HepG2 (cell line): Measurements from ENCODE around the gene VSTM4. TPM values are rescaled to one million over a fixed set of nuclear protein-coding genes. Genes with fewer than 3 reads are reported as not detected.

Source experiments
- ATAC-seq: fragments of 200-7000 bp; cut with Tn5 transposase; 3 replicates; pipeline ENCODE4 v1.9.1; 2020; ENCODE audit warnings: mild to moderate bottlenecking, moderate library complexity
- BruUV-seq: library from RNA; stranded (reverse); fragments of 400-500 nt; replicated peaks from 2 replicates; lab custom pipeline; 2021; lab: Mats Ljungman, UMichigan
- CTCF ChIA-PET: fragments of 300-600 bp; formaldehyde crosslinking; extraction: SDS; loops from one replicate; lab custom pipeline; 2021; ENCODE audit warnings: low total read pairs, inconsistent platforms, low intra/inter-chr PET ratio; lab: Yijun Ruan, JAX
- POLR2A ChIA-PET: fragments of 350-600 bp; sonication (Branson Sonifier 250); formaldehyde crosslinking; loops from one replicate; lab custom pipeline; 2020; ENCODE audit warnings: antibody characterized with exemption, inconsistent platforms; lab: Yijun Ruan, JAX
- DNase-seq: peaks from one replicate; pipeline ENCODE4 v3.0.0-alpha.2; 2015; ENCODE audit warnings: low spot score
- FAIRE-seq: peaks from 3 replicates; lab custom pipeline; 2011; peaks lifted over from hg19 to GRCh38; lab: Jason Lieb, UNC
- H2AFZ ChIP-seq: one replicate; pipeline ENCODE4 v1.6.1; 2011; ENCODE audit warnings: low read length, inconsistent platforms
- H3K27ac ChIP-seq: fragments of 300-600 bp; 3 replicates; pipeline ENCODE4 v1.8.0; 2011; ENCODE audit warnings: mixed run types, mild to moderate bottlenecking, mixed read lengths, low read length, inconsistent platforms; ENCODE audit not compliant: insufficient read depth; ENCODE audit errors: extremely low read length
- H3K27me3 ChIP-seq, 2 experiments: fragments of 200-600 bp in 1 of 2; 2 replicates in 1 of 2; 3 replicates in 1 of 2; pipeline versions ENCODE4 v1.6.0 to v1.8.0; 2011; ENCODE audit warnings: low read length in 2 of 2, mild to moderate bottlenecking in 2 of 2, moderate library complexity in 2 of 2, inconsistent platforms in 1 of 2; ENCODE audit not compliant: insufficient read depth in 2 of 2, control insufficient read depth in 1 of 2
- H3K36me3 ChIP-seq, 2 experiments: fragments of 200-600 bp in 1 of 2; replicated peaks in 1 of 2; 2 replicates in 1 of 2; 3 replicates in 1 of 2; pipeline versions ENCODE4 v1.5.1 to v1.8.0; 2011; ENCODE audit warnings: low read length in 2 of 2, inconsistent platforms in 1 of 2; ENCODE audit not compliant: insufficient read depth in 2 of 2, control insufficient read depth in 1 of 2
- H3K4me1 ChIP-seq: 2 replicates; pipeline ENCODE4 v1.5.1; 2012; ENCODE audit warnings: low read length, inconsistent platforms; ENCODE audit not compliant: insufficient read depth
- H3K4me2 ChIP-seq: 2 replicates; pipeline ENCODE4 v1.6.0; 2011; ENCODE audit warnings: low read depth, low read length, inconsistent platforms
- H3K4me3 ChIP-seq, 3 experiments: fragments of 200-600 bp in 1 of 3; sonication (generic), shearing (Covaris generic) in 1 of 3; replicated peaks in 1 of 3; 2 replicates each; pipeline ENCODE4 v1.5.1; 2011 to 2016; ENCODE audit warnings: low read length in 3 of 3, inconsistent platforms in 2 of 3, low read depth in 2 of 3, mild to moderate bottlenecking in 2 of 3, control low read depth in 1 of 3, mixed read lengths in 1 of 3; ENCODE audit not compliant: insufficient read depth in 1 of 3
- H3K79me2 ChIP-seq: one replicate; pipeline ENCODE4 v1.6.1; 2011; ENCODE audit warnings: low read length, inconsistent platforms; ENCODE audit not compliant: insufficient read depth
- H3K9ac ChIP-seq: 2 replicates; pipeline ENCODE4 v1.6.0; 2011; ENCODE audit warnings: mild to moderate bottlenecking, low read depth, low read length, inconsistent platforms; ENCODE audit not compliant: insufficient read depth
- H3K9me3 ChIP-seq: 2 replicates; pipeline ENCODE4 v1.5.1; 2012; ENCODE audit warnings: mild to moderate bottlenecking, low read length
- H4K20me1 ChIP-seq: 2 replicates; pipeline ENCODE4 v1.6.0; 2011; ENCODE audit warnings: inconsistent platforms, mild to moderate bottlenecking, low read length, moderate library complexity; ENCODE audit not compliant: insufficient read depth
- GPN1 ChIP-seq: sonication (generic); formaldehyde crosslinking; IDR thresholded peaks from 2 replicates; pipeline ENCODE4 v1.5.1; 2020; ENCODE audit warnings: missing genetic modification reagents, borderline replicate concordance
- HNF4A ChIP-seq: sonication (generic); formaldehyde crosslinking; IDR thresholded peaks from 2 replicates; pipeline ENCODE4 v1.4.0; 2020; ENCODE audit warnings: missing genetic modification reagents
- KDM2A ChIP-seq: sonication (generic); formaldehyde crosslinking; IDR thresholded peaks from 2 replicates; pipeline ENCODE4 v1.4.0; 2020; ENCODE audit warnings: low read depth, missing genetic modification reagents, borderline replicate concordance
- YEATS2 ChIP-seq: sonication (generic); formaldehyde crosslinking; IDR thresholded peaks from 2 replicates; pipeline ENCODE4 v1.4.0; 2020; ENCODE audit warnings: missing genetic modification reagents, borderline replicate concordance
- ZBTB7A ChIP-seq: sonication (generic); formaldehyde crosslinking; IDR thresholded peaks from 2 replicates; pipeline ENCODE4 v1.8.0; 2022; ENCODE audit warnings: mild to moderate bottlenecking, missing genetic modification reagents
- ZBTB7B ChIP-seq: sonication (generic); formaldehyde crosslinking; IDR thresholded peaks from 2 replicates; pipeline ENCODE4 v1.4.0; 2020; ENCODE audit warnings: missing genetic modification reagents
- ZBTB8A ChIP-seq: sonication (generic); formaldehyde crosslinking; IDR thresholded peaks from 2 replicates; pipeline ENCODE4 v1.4.0; 2020; ENCODE audit warnings: mild to moderate bottlenecking, low read depth, missing genetic modification reagents, borderline replicate concordance
- ZNF44 ChIP-seq: sonication (generic); formaldehyde crosslinking; IDR thresholded peaks from 2 replicates; pipeline ENCODE4 v1.5.1; 2020; ENCODE audit warnings: mild to moderate bottlenecking, missing genetic modification reagents
- ZNF441 ChIP-seq: sonication (generic); formaldehyde crosslinking; IDR thresholded peaks from 2 replicates; pipeline ENCODE4 v1.7.0; 2021; ENCODE audit warnings: missing genetic modification reagents, borderline replicate concordance
- ZNF83 ChIP-seq: sonication (generic); formaldehyde crosslinking; IDR thresholded peaks from 2 replicates; pipeline ENCODE4 v1.4.0; 2020; ENCODE audit warnings: missing genetic modification reagents, mild to moderate bottlenecking, borderline replicate concordance
- ZSCAN21 ChIP-seq: sonication (generic); formaldehyde crosslinking; IDR thresholded peaks from 2 replicates; pipeline ENCODE4 v1.8.0; 2022; ENCODE audit warnings: mild to moderate bottlenecking, missing genetic modification reagents, moderate library complexity, borderline replicate concordance
- WGBS: methylation state at CpG from one replicate; pipeline ENCODE4 v1.1.6; 2017; ENCODE audit warnings: low lambda C conversion rate; 5-methylcytosine and 5-hydroxymethylcytosine counted together
- in situ Hi-C: cut with HindIII; loops from 2 replicates; pipeline ENCODE4 v1.10.0; 2017; ENCODE audit warnings: low pct_unique_long_range_greater_than_20kb; ENCODE audit not compliant: extremely low pct_ligation_motif_present
- intact Hi-C: fragments of 100-400 bp; cut with micrococcal nuclease; formaldehyde crosslinking; loops from one replicate; pipeline ENCODE4 v1.10.0; 2022; ENCODE audit not compliant: unreplicated experiment
- polyA plus RNA-seq, 8 experiments: library from polyadenylated mRNA; depleted of rRNA in 3 of 8; stranded (reverse) in 7 of 8; unstranded in 1 of 8; fragments of >200 nt; fragmentation: Illumina TruSeq in 4 of 8; extraction: Trizol in 4 of 8; gene quantifications; 2 replicates each; pipeline versions ENCODE4 v1.2.1 to v1.2.3, GENCODE V29; 2011 to 2016; ENCODE audit warnings: low read depth in 4 of 8, missing spikeins in 1 of 8, mixed read lengths in 1 of 8; ENCODE audit not compliant: insufficient read depth in 1 of 8
- total RNA-seq, 5 experiments: library from RNA; depleted of rRNA; stranded (reverse); fragments of >200 nt; fragmentation: Illumina TruSeq; extraction: Trizol; gene quantifications; 2 replicates each; pipeline ENCODE4 v1.2.3, GENCODE V29; 2016; ENCODE audit warnings: low read depth in 1 of 5
- TF ChIP-seq, protein P1 (sequence below): sonication (generic); formaldehyde crosslinking; IDR thresholded peaks from 2 replicates; pipeline ENCODE4 v1.5.0; 2020; ENCODE audit warnings: mild to moderate bottlenecking, missing genetic modification reagents

Gene VSTM4
- total and polyA plus RNA-seq, 2 of the 13 experiments (the other 11 are each of a cell fraction or from before 2014, with no cell fraction given) = not detected

DNA sequence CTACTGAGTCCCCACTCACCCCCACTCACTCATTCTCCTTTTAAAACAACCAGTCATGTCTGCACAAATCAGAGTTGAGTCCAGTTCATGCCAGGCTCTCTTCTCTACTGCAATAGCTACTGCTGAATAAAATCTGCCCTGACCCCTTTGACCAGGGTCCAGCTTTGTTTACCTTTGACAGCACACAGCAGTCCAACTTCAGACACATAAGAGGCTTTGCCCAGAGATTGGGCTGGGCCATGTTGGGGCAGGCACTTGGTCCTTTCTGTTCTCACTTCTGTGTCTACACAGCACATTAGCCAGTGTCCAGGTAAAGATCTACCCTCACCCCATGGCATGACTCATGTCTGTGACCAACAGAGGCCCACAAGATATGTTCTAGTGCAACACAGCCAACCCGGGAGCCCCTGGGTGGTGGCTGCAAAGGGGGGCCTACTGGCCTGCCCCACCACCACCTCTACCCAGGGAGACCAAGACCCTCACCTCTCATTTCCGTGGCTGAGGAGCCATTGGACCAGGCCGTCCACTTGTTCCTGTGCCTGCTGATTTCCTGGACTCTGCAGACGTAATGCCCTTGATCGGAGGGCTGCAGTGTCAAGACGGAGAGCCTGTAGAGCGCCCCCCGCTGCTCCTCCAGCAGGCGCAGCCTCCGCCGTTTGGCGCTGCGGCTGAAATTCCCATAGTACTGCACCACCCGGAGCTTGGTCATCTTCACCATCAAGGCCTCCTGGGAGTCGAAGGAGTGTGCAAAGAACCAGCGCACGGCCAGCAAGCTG, 8.0 kb downstream of the VSTM4 start:
- Histone ChIP-seq H3K27me3 (0 out of 5 replicates have a peak, but pooled peaks cover 0 to under 1% of the 10 kb centered on the region in 2 experiments), H3K27ac (no peak overlapping the region), H2AFZ (no peak overlapping the region), H3K4me3 (no peak overlapping the region), H3K9ac (no peak overlapping the region), H4K20me1 (no peaks in the 10 kb centered on the region), H3K36me3 (no peaks in the 10 kb centered on the region), H3K9me3 (no peaks in the 10 kb centered on the region), H3K4me1 (no peaks in the 10 kb centered on the region), H3K79me2 (no peaks in the 10 kb centered on the region), H3K4me2 (no peak overlapping the region)
- ATAC-seq (peak; percentile 69), FAIRE-seq (no peak), DNase-seq (no peak)
- WGBS = 86% methylated on average over 7 of the region's 17 CpGs
- TF ChIP-seq HNF4A (0 out of 2 replicates have a peak, but pooled peaks have one; percentile 11), ZBTB7A (CRISPR knock-in tag) (no peak), ZNF44 (0 out of 2 replicates have a peak, but pooled peaks have one; percentile 71), ZBTB7B (CRISPR knock-in tag) (no peak)
- POLR2A ChIA-PET = no interaction called here
- in situ Hi-C loops = no loop called here
- no TSS peak for BruUV-seq
- intact Hi-C loops = no loop called here
- CTCF ChIA-PET = no interaction called here

DNA sequence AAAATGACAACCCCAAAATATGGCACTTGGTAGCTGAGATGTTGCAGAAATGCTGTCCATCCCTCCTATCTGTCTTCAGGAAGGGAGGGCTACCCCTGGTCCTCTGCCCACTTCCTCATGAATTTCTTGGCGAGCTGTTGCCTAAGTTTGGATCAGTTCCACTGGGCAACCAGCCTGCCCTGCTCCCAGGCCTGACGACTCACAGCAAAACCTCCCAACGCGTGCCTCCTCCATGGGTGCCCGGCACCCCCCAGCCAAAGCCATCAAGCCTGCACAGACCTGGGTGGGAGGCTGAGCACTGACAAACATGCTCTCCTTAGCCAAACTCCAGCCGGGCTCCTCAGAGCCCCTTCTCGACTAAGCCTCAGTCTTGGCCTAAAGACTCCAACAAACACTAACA, 8.9 kb downstream of the VSTM4 start:
- in situ Hi-C loops = no loop called here
- ATAC-seq = no peak
- POLR2A ChIA-PET = no interaction called here
- TF ChIP-seq ZNF83 (CRISPR knock-in tag) (no peak), YEATS2 (CRISPR knock-in tag) (no peak), KDM2A (CRISPR knock-in tag) (no peak), ZNF441 (CRISPR knock-in tag) (no peak), ZSCAN21 (CRISPR knock-in tag) (no peak), GPN1 (CRISPR knock-in tag) (no peak), ZBTB8A (CRISPR knock-in tag) (no peak)
- TF ChIP-seq, protein P1, sequence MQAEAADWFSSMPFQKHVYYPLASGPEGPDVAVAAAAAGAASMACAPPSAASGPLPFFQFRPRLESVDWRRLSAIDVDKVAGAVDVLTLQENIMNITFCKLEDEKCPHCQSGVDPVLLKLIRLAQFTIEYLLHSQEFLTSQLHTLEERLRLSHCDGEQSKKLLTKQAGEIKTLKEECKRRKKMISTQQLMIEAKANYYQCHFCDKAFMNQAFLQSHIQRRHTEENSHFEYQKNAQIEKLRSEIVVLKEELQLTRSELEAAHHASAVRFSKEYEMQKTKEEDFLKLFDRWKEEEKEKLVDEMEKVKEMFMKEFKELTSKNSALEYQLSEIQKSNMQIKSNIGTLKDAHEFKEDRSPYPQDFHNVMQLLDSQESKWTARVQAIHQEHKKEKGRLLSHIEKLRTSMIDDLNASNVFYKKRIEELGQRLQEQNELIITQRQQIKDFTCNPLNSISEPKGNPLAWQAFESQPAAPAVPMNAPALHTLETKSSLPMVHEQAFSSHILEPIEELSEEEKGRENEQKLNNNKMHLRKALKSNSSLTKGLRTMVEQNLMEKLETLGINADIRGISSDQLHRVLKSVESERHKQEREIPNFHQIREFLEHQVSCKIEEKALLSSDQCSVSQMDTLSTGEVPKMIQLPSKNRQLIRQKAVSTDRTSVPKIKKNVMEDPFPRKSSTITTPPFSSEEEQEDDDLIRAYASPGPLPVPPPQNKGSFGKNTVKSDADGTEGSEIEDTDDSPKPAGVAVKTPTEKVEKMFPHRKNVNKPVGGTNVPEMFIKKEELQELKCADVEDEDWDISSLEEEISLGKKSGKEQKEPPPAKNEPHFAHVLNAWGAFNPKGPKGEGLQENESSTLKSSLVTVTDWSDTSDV = no peak

More for the DNA sequence above, 8.9 kb downstream of the VSTM4 start:
- Histone ChIP-seq H3K9me3 (no peaks in the 10 kb centered on the region), H3K27ac (no peak overlapping the region), H4K20me1 (no peaks in the 10 kb centered on the region), H3K4me1 (no peaks in the 10 kb centered on the region), H3K27me3 (no peaks in the 10 kb centered on the region), H3K9ac (no peak overlapping the region), H2AFZ (no peak overlapping the region), H3K4me2 (no peak overlapping the region), H3K36me3 (no peaks in the 10 kb centered on the region), H3K79me2 (no peaks in the 10 kb centered on the region), H3K4me3 (no peak overlapping the region)
- CTCF ChIA-PET = no interaction called here
- intact Hi-C loops = no loop called here
- no peak for FAIRE-seq
- BruUV-seq = no TSS peak
- WGBS = 78% methylated on average over 6 of the region's 7 CpGs
- no peak for DNase-seq
